IPS-18a (cell line): ENCODE data around the gene WDR75.
A peak's percentile ranks its signal among the peaks of the same experiment; 100 is the strongest.

ENCODE experiments used
- H3K27ac ChIP-seq: one replicate; pipeline ENCODE4 v1.5.1; 2013; ENCODE audit warnings: low read length
- H3K27me3 ChIP-seq: one replicate; pipeline ENCODE4 v1.6.1; 2013; ENCODE audit warnings: mild to moderate bottlenecking, low read length; ENCODE audit not compliant: control insufficient read depth, insufficient read depth
- H3K36me3 ChIP-seq: one replicate; pipeline ENCODE4 v1.6.1; 2013; ENCODE audit warnings: low read depth, low read length; ENCODE audit not compliant: control insufficient read depth
- H3K4me1 ChIP-seq: one replicate; pipeline ENCODE4 v1.6.1; 2013; ENCODE audit warnings: low read depth, low read length; ENCODE audit not compliant: control insufficient read depth
- H3K4me3 ChIP-seq: one replicate; pipeline ENCODE4 v1.5.1; 2013; ENCODE audit warnings: low read length
- H3K9ac ChIP-seq: one replicate; pipeline ENCODE4 v1.6.1; 2013; ENCODE audit warnings: mild to moderate bottlenecking, low read length, moderate library complexity
- H3K9me3 ChIP-seq: one replicate; pipeline ENCODE4 v1.6.1; 2013; ENCODE audit warnings: low read depth, low read length; ENCODE audit not compliant: control insufficient read depth

The WDR75 gene

DNA sequence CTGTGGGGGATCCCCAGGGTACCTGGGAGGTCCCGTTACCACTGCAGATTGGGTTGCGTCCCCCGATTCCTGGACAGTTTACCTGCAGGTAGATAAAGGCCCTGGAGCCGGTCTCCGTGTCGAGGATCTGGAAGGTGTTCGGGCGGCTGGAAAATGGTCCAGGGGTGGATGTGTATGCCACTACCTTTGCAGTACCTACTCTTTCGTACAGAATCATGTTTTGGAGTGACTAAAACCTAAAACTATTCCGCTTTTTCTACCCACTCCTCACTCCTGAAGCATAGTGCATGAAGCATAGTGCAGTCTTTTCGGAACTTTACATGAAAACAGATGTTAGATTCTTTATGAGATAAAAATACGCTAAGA, 418 bp downstream of the WDR75 start:
- Histone ChIP-seq H3K4me3 (peak overlapping the region; percentile 94), H3K4me1 (peaks cover 8% of the 10 kb centered on the region), H3K27ac (peak overlapping the region; percentile 87), H3K27me3 (no peaks in the 10 kb centered on the region), H3K9me3 (no peaks in the 10 kb centered on the region), H3K9ac (peak overlapping the region; percentile 93), H3K36me3 (peaks cover 9% of the 10 kb centered on the region)

DNA sequence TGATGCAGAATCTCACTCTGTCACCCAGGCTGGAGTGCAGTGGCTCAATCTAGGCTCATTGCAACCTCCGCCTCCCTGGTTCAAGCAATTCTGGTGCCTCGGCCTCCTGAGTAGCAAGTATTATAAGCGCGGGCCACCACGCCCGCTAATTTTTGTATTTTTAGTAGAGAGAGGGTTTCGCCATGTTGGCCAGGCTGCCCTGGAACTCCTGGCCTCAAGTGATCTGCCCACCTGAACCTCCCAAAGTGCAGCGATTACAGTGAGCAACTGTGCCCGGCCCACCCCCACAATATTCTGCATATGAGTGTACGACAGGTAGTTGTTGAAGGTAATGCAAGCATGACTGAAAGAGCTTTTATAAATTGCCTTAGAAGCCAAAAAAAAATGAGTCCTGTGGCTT, 1.2 kb downstream of the WDR75 start:
- H3K27me3 ChIP-seq = no peaks in the 10 kb centered on the region
- peaks cover 9% of the 10 kb centered on the region for H3K36me3 ChIP-seq
- peak overlapping the region; percentile 94 for H3K4me3 ChIP-seq
- H3K9me3 ChIP-seq = no peaks in the 10 kb centered on the region
- H3K27ac ChIP-seq = no peak overlapping the region
- H3K9ac ChIP-seq = peak overlapping the region; percentile 93
- H3K4me1 ChIP-seq = peaks cover 8% of the 10 kb centered on the region

DNA sequence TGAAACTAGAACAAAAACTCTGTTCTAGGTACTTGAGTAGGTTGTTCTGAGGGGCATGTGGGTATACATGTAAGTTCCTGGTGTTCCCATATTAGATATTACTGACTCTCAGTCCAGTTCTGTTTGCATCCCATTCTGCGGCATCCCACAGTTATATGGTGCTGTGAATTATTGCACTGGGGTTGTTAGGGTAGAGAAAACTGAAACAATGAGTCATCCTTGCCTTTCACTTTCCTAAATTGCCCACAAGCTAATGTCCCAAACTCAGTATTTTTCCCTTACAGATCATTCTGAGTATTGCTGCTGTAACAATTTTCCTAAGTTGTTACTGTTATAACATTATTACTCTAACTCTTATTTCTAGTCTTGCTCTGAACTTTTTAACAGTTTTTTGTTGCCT, 3.0 kb downstream of the WDR75 start:
- H3K4me3 ChIP-seq = no peak overlapping the region
- H3K9me3 ChIP-seq = no peaks in the 10 kb centered on the region
- peaks cover 24% of the 10 kb centered on the region for H3K36me3 ChIP-seq
- H3K27me3 ChIP-seq = no peaks in the 10 kb centered on the region
- H3K4me1 ChIP-seq = peaks cover 8% of the 10 kb centered on the region
- no peak overlapping the region for H3K27ac ChIP-seq
- no peak overlapping the region for H3K9ac ChIP-seq

DNA sequence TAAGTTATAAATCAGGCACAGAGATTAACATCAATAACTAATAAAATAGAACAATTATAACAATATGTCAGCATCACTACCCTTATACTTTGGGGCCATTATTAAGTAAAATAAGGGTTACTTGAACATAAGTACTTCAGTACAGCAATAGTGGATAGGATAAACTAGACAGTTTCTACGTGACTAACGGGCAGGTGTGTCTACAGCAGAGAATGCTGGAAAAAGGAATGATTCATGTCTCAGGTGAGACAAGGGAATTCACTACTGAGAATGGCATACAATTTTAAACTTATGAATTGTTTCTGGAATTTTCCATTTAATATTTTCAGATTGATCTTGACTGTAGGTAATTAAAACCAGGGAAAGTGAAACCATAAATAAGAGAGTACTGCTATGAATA, 5.5 kb downstream of the WDR75 start:
- Histone ChIP-seq H3K4me3 (no peak overlapping the region), H3K27me3 (no peaks in the 10 kb centered on the region), H3K36me3 (peaks cover 49% of the 10 kb centered on the region), H3K4me1 (peaks cover 5% of the 10 kb centered on the region), H3K27ac (no peak overlapping the region), H3K9me3 (no peaks in the 10 kb centered on the region), H3K9ac (no peak overlapping the region)

DNA sequence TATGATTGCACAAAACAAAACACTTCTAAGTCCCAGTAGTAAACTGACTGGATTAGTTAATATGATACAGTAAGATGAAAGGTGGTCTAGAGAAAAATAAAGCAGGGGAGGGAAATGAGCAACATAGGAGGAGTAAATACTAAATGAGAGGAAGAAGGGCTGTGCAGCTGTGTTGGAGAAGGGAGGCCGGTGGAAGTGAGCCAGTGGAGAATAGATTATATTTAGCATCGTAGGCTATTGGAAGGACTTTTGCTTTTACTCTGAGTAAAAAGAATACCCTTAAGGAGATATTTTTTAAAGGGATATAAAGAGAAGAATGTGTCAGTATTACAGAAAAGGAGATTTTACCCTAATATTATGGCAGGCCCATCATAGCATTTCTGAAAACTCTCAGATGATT, 12.7 kb downstream of the WDR75 start:
- H3K36me3 ChIP-seq = peaks cover 96% of the 10 kb centered on the region
- H3K27me3 ChIP-seq = no peaks in the 10 kb centered on the region

DNA sequence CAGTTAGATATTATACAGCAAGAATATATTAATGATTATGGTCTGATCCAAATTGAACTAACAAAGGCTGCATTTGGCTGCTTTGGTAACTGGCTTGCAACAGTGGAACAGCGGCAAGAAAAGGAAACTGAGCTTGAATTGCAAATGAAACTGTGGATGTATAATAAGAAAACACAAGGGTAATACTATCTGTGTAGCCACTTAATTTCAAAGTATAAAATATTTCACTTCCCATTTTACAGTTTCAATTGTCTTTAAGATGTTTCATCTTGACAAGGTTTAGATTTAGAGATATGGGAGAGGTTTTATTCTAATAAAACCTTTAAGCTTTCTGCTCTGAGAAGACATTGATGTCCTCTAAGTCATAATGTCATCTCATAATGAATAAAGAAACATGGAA, 23.8 kb downstream of the WDR75 start:
- Histone ChIP-seq H3K4me1 (no peaks in the 10 kb centered on the region), H3K36me3 (peaks cover 93% of the 10 kb centered on the region)

More for the DNA sequence above, 12.7 kb downstream of the WDR75 start:
- no peaks in the 10 kb centered on the region for H3K9me3 ChIP-seq
- no peak overlapping the region for H3K27ac ChIP-seq
- H3K4me3 ChIP-seq = no peak overlapping the region
- H3K4me1 ChIP-seq = no peaks in the 10 kb centered on the region
- no peak overlapping the region for H3K9ac ChIP-seq

DNA sequence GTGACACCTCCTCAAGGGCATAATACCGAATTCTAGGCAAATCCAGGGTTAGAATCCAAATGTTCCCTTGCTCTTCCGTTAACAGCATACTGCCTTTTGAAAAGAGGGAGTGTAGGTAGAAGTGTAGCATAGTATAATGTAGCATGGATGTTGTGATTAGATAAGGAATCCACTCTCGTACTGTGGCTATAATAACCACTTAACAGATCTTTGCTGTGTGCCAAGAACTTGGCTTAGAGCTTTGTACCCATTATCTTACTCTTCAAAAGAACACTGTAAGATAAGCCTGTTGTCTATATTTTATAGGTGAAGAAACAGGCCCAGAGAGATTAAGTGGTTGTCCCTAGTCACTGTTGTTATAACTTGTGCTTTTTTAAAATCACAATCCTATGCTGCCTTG, 24.2 kb downstream of the WDR75 start:
- H3K27ac ChIP-seq = no peak overlapping the region
- no peaks in the 10 kb centered on the region for H3K9me3 ChIP-seq
- H3K9ac ChIP-seq = no peak overlapping the region
- peaks cover 93% of the 10 kb centered on the region for H3K36me3 ChIP-seq
- no peak overlapping the region for H3K4me3 ChIP-seq
- H3K27me3 ChIP-seq = no peaks in the 10 kb centered on the region
- no peaks in the 10 kb centered on the region for H3K4me1 ChIP-seq

More for the DNA sequence above, 23.8 kb downstream of the WDR75 start:
- Histone ChIP-seq H3K9me3 (no peaks in the 10 kb centered on the region), H3K4me3 (no peak overlapping the region), H3K27ac (no peak overlapping the region), H3K27me3 (no peaks in the 10 kb centered on the region), H3K9ac (no peak overlapping the region)

DNA sequence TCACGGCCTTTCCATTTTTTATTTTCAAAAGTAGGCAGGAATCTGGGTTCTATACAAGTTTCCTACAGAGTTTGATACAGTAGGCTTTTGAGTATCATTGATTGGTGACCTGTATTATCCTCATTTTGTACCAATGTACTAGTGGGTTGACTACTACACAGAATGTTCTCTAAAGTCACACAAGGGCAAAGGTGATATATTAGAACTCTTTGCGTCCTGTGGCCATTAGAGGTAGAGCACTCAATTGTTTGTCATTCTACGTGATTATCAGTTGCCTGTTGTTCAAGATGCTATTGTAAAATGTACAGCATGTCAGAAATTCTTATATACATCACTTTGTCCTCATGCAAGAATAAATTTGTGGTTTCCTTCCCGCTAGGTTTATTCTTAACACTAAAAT, 24.8 kb downstream of the WDR75 start:
- Histone ChIP-seq H3K4me3 (no peak overlapping the region), H3K27ac (no peak overlapping the region), H3K4me1 (no peaks in the 10 kb centered on the region), H3K27me3 (no peaks in the 10 kb centered on the region), H3K9me3 (no peaks in the 10 kb centered on the region), H3K9ac (no peak overlapping the region), H3K36me3 (peaks cover 93% of the 10 kb centered on the region)

DNA sequence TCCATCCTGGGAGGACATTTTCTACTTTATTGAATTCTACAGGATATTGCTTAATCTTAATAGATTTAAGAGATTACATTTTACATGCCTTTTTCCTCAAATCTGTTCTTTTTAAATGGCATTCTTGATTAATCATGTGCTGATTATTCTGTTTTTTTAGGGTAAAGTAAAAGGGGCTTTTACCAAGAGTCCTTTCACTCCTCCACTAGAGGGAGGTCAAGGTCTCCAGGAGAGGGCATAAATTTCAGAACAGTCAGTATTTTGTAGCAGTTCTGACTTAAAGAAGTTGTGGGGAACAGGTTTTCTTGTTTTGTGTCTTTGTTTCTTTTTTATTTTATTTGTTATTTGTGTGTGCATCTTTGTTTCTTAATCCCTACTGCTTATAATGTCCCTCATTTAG, 25.4 kb downstream of the WDR75 start:
- Histone ChIP-seq H3K36me3 (peaks cover 94% of the 10 kb centered on the region), H3K9ac (no peak overlapping the region), H3K4me1 (no peaks in the 10 kb centered on the region), H3K27ac (no peak overlapping the region), H3K4me3 (no peak overlapping the region), H3K27me3 (no peaks in the 10 kb centered on the region), H3K9me3 (no peaks in the 10 kb centered on the region)

DNA sequence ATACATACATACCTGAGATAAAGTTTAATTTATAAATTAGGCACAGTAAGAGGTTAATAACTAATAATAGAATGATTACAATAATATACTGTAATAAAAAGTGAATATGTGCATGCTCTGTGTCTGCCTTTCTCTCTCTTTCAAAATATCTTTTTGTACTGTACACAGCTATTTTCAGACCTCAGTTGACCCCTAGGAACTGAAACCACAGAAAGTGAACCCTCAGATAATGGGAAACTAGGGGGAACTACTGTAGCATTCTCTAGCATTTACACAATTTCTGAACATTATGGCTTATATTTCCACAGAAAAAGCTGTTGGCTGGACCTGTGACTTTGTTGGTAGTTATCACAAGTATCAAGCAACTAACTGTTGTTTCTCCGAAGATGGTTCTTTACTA, 25.9 kb downstream of the WDR75 start:
- H3K27me3 ChIP-seq = no peaks in the 10 kb centered on the region
- H3K9me3 ChIP-seq = no peaks in the 10 kb centered on the region
- peaks cover 95% of the 10 kb centered on the region for H3K36me3 ChIP-seq
- H3K9ac ChIP-seq = no peak overlapping the region
- H3K4me3 ChIP-seq = no peak overlapping the region
- H3K4me1 ChIP-seq = no peaks in the 10 kb centered on the region
- H3K27ac ChIP-seq = no peak overlapping the region

DNA sequence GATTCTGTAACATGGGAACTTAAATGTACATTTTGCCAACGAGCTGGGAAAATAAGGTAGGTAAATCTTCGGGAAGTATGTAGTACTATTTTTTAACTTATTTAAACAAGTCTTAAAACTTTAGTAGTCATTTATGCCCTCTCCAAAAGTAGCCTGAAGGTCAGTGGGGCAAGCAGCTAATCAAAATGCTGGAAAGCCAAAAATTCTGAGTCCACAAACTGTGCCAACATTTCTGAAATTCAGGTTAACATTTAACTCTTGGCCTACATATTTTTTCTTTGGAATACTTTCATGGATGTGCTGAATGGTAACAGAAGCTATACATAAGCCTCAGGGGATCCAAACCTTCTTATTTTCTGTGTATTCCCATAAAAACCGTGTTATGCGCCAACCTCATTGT, 26.3 kb downstream of the WDR75 start:
- H3K4me1 ChIP-seq = no peaks in the 10 kb centered on the region
- H3K9me3 ChIP-seq = no peaks in the 10 kb centered on the region
- H3K4me3 ChIP-seq = no peak overlapping the region
- H3K36me3 ChIP-seq = peaks cover 95% of the 10 kb centered on the region
- no peak overlapping the region for H3K27ac ChIP-seq
- H3K9ac ChIP-seq = no peak overlapping the region
- no peaks in the 10 kb centered on the region for H3K27me3 ChIP-seq

DNA sequence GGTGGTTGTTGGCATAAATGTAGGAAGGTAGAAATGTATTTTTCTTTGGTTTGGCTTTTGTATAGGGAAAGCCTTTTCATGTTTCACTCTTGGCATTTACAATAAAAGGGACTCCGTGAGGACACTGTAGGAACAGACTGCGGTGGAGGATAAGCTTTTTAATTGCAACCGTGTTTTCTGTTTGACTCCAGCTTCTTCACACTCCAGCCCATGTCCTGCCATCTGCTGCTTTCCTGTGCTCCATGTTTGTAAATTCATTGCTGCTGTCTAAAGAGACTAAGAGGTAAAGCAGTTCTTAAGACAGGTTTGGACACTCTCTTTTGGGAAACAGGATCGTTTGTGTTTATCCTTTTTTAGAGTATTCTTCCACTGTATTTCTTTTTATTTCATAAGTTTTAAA, 33.3 kb downstream of the WDR75 start:
- no peak overlapping the region for H3K4me3 ChIP-seq
- H3K36me3 ChIP-seq = peaks cover 63% of the 10 kb centered on the region
- H3K9ac ChIP-seq = no peak overlapping the region
- no peaks in the 10 kb centered on the region for H3K9me3 ChIP-seq
- no peak overlapping the region for H3K27ac ChIP-seq
- no peaks in the 10 kb centered on the region for H3K4me1 ChIP-seq
- no peaks in the 10 kb centered on the region for H3K27me3 ChIP-seq
